SJSA1 (cell line): ENCODE results near the gene ZNF385A. TPM values are rescaled to one million over a fixed set of nuclear protein-coding genes. Genes with fewer than 3 reads are reported as not detected.

ENCODE experiments used
- DNase-seq, 2 experiments: peaks; one replicate each; pipeline ENCODE4 v3.0.0-alpha.2; 2015 to 2020; ENCODE audit warnings: low spot score in 2 of 2, low read depth in 1 of 2
- H3K27ac ChIP-seq: fragments of 250-450 bp; sonication (Bioruptor Pico); 2 replicates; pipeline ENCODE4 v1.5.1; 2020; ENCODE audit warnings: mild to moderate bottlenecking, moderate library complexity
- H3K27me3 ChIP-seq: fragments of 250-450 bp; sonication (Bioruptor Pico); replicated peaks from 2 replicates; pipeline ENCODE4 v1.5.1; 2020; ENCODE audit warnings: mild to moderate bottlenecking, moderate library complexity
- H3K36me3 ChIP-seq: fragments of 250-450 bp; sonication (Bioruptor Pico); 2 replicates; pipeline ENCODE4 v1.5.1; 2020; ENCODE audit warnings: mild to moderate bottlenecking
- H3K4me1 ChIP-seq: fragments of 250-450 bp; sonication (Bioruptor Pico); replicated peaks from 2 replicates; pipeline ENCODE4 v1.6.1; 2021; ENCODE audit warnings: mild to moderate bottlenecking
- H3K4me3 ChIP-seq: fragments of 250-450 bp; sonication (Bioruptor Pico); 2 replicates; pipeline ENCODE4 v1.5.1; 2020; ENCODE audit warnings: mild to moderate bottlenecking
- H3K9me3 ChIP-seq: fragments of 250-450 bp; sonication (Bioruptor Pico); replicated peaks from 2 replicates; pipeline ENCODE4 v1.5.1; 2020; ENCODE audit warnings: mild to moderate bottlenecking
- total RNA-seq: library from RNA; depleted of rRNA; stranded (reverse); fragments of >200 nt; shearing (Covaris generic); gene quantifications from 2 replicates; pipeline ENCODE4 v1.2.3, GENCODE V29; 2014

Gene ZNF385A
- total RNA-seq, 1 experiment from 2014 or later, result 0.42 TPM

DNA sequence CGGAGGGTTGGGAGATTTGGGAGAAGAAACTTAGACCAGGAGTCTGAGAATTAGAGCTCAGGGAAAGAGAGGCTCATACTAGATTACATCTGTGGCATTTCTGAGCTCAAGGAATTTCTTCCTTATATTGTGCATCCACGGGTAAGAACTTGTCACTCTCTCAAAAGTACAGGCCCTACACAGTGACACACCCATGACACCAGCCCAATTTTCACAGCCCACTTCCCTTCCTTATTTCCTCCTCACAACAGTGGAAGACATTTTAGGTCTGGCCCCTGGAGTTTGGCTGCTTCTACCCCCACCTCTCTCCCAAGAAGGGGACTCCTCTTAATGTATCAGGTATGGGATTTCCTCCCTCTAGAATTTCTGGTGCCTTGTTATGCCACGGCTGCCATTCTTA, 9.2 kb upstream of the ZNF385A start:
- Histone ChIP-seq H3K27ac (no peak overlapping the region), H3K36me3 (peaks cover 53% of the 10 kb centered on the region), H3K27me3 (no peaks in the 10 kb centered on the region), H3K4me3 (no peak overlapping the region), H3K9me3 (no peaks in the 10 kb centered on the region), H3K4me1 (no peaks in the 10 kb centered on the region)
- no peak for DNase-seq

DNA sequence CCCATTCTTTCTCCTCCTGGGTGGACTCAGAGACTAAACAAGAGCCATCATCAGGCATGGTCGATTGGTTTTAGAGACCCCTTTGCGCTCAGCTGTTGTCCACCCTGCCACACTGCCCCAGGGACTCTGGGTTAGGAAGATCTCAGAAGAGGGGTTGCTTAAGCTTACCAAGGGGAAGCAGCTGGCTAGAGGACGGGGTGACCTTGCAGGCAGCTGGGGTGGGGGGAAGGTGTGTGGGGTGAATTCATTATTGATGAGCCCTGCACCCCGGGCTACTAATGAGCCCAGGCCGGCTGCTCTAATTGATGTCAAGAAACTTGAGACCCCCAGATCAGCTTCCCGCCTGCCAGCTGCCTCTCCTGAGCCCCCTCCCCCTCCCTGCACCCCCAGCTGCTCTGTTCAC, 8.7 kb upstream of the ZNF385A start:
- Histone ChIP-seq H3K9me3 (no peaks in the 10 kb centered on the region), H3K4me3 (no peak overlapping the region), H3K36me3 (peaks cover 47% of the 10 kb centered on the region), H3K4me1 (no peaks in the 10 kb centered on the region), H3K27me3 (no peaks in the 10 kb centered on the region), H3K27ac (no peak overlapping the region)
- no peak for DNase-seq

DNA sequence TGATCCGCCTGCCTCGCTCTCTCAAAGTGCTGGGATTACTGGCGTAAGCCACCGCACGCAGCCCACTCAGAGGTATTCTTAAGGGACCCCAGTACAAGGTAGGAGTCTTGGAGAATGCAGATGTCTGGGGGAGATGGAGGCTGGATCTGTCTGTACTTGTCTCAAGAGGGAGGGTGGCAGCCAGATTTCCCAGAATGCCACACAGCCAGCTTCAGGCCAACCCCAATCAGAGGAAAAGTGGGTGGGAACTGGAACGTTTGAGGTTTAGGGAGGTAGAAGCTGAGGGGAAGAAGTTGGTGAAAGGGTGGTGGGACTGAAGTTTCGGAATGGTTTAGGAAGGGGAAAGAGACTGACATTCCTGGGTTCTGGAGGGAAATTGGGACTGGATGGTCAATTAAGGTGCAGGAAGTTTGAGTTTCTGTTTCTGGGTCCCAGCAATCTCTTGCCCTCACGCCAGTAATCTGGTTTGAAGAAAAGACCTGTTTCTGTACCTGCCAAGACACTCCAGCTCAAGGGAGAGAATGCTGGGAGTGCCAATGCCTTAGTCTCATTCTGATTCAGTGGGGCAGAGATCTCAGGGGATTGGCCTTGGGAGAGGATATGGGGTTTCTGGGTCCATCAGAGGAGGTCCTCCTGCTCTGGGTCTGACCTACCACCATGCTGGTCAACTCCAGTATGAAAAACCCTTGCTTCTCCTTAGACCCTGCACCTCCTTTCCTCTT, 8.1 kb upstream of the ZNF385A start:
- Histone ChIP-seq H3K27ac (no peak overlapping the region), H3K4me1 (0 out of 2 replicates have a peak, but pooled peaks cover under 1% of the 10 kb centered on the region), H3K9me3 (no peaks in the 10 kb centered on the region), H3K4me3 (no peak overlapping the region), H3K27me3 (no peaks in the 10 kb centered on the region), H3K36me3 (peaks cover 42% of the 10 kb centered on the region)
- DNase-seq, result no peak

DNA sequence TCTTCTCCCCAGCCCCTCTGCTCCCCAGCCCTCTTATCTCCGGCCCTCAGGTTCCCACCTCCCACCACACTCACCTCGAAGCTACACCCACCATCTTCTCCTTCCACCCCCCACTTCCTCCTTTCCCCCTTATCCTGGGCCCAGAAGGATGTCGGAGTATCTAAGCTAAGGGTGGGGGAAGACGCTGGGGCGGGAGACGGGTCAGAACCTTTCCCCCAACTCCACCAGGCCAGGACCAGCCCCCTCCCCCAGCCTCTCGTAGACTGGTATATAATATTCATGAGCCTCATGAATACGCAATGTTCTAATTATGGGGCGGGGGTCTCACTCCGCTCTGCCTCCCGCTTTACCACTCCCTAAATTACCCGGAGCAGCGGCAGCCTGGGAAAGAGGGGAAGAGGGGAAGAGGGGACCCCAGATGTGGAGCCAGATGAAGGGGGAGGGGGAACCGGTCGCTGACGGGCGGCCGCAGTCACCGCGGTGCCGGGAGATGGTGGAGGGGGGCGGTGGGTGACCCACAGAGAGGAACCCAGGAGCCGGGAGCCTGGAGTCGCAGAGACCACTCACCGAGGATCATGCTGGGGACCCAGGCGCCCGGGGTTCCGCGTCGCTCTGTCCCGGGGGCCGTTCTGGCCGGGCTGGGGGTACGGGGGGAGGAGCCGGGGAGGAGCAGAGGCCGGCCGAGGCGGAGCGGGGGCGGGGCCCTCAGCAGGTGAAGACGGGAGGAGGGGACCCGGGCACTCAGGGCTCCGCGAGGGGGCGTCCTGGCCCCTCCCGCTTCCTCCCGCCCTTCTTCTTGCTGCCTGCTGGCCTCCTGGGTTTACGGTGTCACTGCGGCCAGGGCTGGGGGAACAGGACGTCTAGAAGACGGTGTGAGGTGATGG, 6.4 kb upstream of the ZNF385A start:
- no peak overlapping the region for H3K27ac ChIP-seq
- peaks cover 24% of the 10 kb centered on the region for H3K36me3 ChIP-seq
- DNase-seq, result no peak
- no peak overlapping the region for H3K4me3 ChIP-seq
- no peaks in the 10 kb centered on the region for H3K9me3 ChIP-seq
- H3K4me1 ChIP-seq, result 0 out of 2 replicates have a peak, but pooled peaks cover 9% of the 10 kb centered on the region
- H3K27me3 ChIP-seq, result no peaks in the 10 kb centered on the region

DNA sequence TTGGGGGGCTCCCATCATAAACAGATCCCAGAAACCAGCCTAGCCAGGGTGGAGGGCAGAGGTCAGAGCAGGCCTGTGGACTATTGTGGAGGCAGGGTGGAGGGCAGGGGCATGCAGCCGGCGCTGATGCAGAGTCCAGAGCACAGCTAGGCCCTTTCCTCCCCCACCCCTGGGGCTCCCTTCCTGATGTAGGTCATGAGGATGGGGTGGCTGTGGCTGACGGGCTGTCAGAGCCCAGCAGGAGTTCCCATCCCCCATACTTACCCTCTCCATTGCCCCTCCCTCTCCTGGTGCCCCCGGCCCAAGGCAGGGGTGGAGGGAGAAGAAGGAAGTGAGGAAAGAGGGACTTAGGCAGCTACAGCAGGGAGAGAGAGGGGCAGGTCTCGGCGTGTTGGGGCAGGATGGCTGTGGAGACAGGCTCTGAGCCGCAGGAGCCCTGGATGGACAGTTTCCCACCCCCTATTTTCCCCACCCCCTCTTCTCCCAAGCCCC, 5.7 kb upstream of the ZNF385A start:
- no peak overlapping the region for H3K4me3 ChIP-seq
- no peak overlapping the region for H3K27ac ChIP-seq
- H3K9me3 ChIP-seq, result no peaks in the 10 kb centered on the region
- H3K36me3 ChIP-seq, result peaks cover 18% of the 10 kb centered on the region
- no peaks in the 10 kb centered on the region for H3K27me3 ChIP-seq
- no peak for DNase-seq
- 0 out of 2 replicates have a peak, but pooled peaks cover 9% of the 10 kb centered on the region for H3K4me1 ChIP-seq

DNA sequence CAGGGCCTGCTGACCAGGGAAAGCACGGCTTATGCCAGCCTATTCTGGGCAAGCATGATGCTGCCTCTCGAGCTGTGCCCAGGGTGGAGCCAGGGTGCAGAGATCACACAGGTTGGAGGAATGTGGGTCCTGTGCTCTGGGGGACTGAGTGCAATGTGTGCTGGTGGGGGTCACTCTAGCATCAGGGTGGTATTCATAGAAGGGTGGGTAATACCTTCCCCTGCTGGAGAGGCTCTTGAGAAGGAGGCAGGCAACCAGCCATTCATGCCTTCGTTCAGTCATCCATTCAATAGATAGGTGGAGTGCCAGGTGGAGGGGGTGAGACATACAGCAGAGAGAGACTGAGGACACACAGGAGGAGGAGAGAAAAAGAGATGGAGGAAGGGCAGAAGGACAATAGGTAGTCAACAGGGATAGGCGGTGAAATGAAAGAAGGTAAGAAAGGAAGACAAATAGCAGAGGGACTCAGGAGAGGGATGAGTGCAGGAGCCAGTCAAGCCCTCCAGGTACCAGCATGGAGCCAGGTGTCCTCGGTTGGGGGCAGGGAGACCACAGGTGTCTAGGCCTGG, 5.2 kb upstream of the ZNF385A start:
- Histone ChIP-seq H3K9me3 (no peaks in the 10 kb centered on the region), H3K4me3 (no peak overlapping the region), H3K27ac (no peak overlapping the region), H3K4me1 (peaks cover 10% of the 10 kb centered on the region), H3K27me3 (no peaks in the 10 kb centered on the region), H3K36me3 (peaks cover 12% of the 10 kb centered on the region)
- no peak for DNase-seq

DNA sequence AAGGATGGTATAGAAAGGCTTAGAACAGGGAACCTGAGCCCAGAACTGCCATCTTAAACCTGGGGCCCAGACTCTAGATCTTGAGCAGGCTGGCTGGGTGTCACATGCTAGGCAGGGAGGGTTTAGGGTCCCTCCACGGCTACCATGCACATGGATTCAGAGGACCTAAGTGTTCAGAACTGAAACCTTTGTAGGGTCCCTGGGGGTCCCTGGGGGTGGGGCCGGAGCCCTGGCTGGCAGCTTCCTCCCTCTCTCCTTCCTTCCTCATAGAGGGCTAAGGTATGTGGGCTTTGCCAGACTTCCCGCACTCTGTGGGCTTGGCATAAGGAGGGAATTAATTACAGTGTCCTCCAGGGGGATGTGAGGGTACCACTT, 4.6 kb upstream of the ZNF385A start:
- Histone ChIP-seq H3K27me3 (no peaks in the 10 kb centered on the region), H3K4me3 (no peak overlapping the region), H3K4me1 (peaks cover 15% of the 10 kb centered on the region), H3K9me3 (no peaks in the 10 kb centered on the region), H3K36me3 (peaks cover 7% of the 10 kb centered on the region), H3K27ac (no peak overlapping the region)
- DNase-seq, result no peak

DNA sequence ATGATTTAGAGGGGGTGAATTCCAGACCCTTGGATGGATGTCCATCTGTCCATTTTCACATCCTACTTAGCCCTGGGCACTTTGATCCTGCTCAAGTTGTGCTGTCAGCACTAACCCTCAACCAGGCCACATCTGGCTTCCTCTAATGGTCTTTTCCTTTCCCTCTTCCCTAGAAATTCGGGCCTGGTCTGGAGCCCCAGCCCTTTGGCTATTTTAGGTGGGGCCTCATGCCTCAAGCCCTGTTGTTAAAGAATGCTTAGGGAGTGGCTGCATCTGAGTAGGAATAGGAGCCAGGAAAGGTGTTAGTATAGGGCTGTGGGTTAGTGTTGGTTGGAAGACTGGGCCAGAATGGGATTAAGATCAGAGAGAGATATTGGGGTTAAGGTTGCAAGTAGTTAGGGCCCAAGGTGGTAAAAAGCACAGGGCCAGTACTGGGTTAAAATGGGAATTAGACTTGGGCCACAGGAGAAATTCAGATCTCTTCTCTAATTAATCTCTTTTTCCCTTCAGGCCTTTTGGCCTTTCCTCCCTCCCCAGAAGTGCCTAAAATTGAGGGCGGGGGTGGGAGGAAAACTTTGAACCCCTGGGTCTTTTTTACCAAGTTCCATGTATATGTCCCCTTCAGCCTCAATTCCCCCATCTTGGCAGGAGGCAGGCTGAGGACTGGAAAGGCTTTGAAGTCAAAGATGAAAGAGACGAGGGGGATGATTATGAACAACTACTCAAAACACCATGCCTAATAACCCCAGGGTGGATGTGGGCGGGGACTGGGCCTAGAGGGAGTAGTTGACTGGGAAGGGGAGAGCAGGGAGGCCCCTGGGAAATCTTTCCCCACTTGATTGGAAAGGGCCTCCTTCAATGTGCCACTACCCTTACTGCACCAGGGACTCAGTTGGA, 4.0 kb upstream of the ZNF385A start:
- Histone ChIP-seq H3K4me3 (no peak overlapping the region), H3K9me3 (no peaks in the 10 kb centered on the region), H3K27ac (no peak overlapping the region), H3K36me3 (peaks cover under 1% of the 10 kb centered on the region; the same call in 1 of the 2 replicates), H3K4me1 (peaks cover 18% of the 10 kb centered on the region), H3K27me3 (no peaks in the 10 kb centered on the region)
- DNase-seq, result no peak

DNA sequence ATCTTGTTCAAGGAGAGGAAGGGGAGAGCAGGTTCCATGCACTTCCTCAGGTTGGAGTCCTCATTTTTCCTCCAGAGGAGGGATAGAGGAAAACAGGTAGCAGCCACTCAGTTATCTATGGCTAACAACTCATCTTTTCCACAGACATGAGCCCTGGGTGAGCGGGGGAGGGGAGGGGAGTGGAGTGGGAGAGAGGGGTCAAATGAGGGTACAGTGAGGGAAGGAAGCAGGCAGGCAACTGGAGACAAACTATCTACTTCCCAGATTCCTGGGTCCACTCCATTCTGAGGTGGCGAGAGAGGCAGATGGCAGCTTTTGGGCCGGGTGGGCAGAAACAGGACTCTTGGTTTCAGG, 2.6 kb upstream of the ZNF385A start:
- no peaks in the 10 kb centered on the region for H3K27me3 ChIP-seq
- H3K9me3 ChIP-seq, result no peaks in the 10 kb centered on the region
- peaks cover 24% of the 10 kb centered on the region for H3K4me1 ChIP-seq
- H3K27ac ChIP-seq, result no peak overlapping the region
- DNase-seq, result no peak
- no peak overlapping the region for H3K4me3 ChIP-seq
- no peaks in the 10 kb centered on the region for H3K36me3 ChIP-seq

DNA sequence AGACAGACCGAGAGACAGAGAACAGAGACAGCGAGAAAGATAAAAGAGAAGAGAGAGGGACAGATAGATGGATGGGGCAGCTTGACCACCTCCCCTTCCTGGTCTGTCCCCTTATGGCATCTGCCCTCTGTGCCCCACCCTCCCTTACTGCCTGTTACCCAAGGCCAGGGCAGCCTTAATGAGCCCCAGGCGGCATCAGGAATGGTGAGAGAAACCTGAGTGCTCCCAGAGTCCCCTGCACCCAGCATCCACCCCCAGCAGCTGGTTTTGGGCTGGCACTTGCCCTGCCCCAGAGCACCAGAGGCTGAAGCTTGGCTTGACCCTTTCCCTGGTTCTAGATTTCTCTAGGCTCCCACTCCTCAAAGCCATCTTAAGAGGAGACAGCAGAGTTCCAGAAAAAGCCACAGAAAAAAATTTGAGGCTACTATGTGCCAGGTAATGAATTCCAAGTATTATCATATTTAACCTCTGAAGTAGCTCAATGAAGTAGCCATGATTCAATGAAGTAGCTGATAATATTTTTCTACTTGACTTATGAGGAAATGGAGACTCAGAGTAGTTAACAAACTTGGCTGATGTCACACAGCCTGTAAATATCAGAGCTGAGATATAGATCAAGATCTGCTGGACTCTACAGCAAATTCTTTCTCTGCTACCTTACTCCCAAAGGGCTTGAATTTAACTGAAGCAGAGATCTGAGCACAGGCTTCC, 2.0 kb upstream of the ZNF385A start:
- no peak for DNase-seq
- no peak overlapping the region for H3K4me3 ChIP-seq
- peaks cover 24% of the 10 kb centered on the region for H3K4me1 ChIP-seq
- no peaks in the 10 kb centered on the region for H3K27me3 ChIP-seq
- H3K36me3 ChIP-seq, result no peaks in the 10 kb centered on the region
- H3K9me3 ChIP-seq, result no peaks in the 10 kb centered on the region
- no peak overlapping the region for H3K27ac ChIP-seq

DNA sequence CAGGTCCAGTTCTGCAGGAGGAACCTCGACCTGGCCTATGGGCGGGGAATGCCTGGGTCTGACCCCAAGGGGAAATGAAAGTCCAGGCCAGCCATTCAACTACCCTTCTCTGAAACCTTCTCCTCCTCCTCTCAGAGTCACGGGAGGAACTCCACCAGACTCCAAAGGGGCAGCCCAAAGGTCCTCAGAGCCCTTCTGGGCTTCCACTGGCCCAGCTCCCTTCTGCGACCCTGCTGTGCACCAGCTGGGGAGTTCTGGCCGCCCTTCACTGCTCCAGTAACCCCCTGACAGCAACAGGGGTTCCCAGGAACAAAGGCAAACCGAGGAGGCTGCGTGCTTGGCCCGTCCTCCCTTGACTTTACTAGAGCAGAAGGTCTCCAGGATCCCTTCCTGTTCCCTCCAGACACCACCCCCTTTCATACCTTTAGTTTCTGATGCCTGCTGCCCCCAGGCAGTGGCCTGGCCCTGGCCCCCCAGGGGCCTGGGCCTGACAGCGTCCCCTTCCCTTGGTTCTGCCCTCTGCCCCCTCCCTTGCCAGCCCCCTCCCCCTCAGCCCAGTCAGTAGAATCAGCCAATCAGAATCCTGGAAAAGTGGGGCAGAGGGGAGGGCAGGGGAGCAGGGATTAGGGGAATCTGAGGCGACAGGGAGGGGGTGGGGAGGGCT, 850 bp upstream of the ZNF385A start:
- H3K9me3 ChIP-seq, result no peaks in the 10 kb centered on the region
- no peak for DNase-seq
- no peak overlapping the region for H3K27ac ChIP-seq
- no peaks in the 10 kb centered on the region for H3K36me3 ChIP-seq
- no peak overlapping the region for H3K4me3 ChIP-seq
- H3K27me3 ChIP-seq, result no peaks in the 10 kb centered on the region
- peaks cover 24% of the 10 kb centered on the region for H3K4me1 ChIP-seq

DNA sequence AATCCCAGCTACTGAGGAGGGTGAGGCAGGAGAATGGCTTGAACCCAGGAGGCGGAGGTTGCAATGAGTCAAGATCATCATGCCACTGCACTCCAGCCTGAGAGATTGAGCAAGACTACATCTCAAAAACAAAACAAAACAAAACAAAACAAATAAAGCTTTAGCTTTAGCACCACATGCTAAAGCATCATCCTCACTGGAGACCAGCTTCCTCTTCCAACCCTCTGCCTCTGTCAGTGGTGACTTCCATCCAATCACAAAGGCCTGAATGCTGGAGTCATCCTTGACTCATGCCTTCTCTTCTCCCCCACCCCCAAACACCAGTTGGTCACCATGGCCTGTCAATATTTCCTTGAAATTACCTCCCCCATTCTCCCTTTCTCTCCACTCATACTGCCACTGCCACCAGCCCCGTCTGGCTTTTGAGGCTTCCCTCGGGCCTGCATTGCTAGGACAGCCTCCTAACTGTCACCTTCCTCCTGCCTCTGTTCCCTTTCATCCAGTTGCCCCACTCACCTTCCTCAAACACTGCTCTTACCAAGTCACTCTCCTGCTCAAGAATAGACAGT, 1.4 kb downstream of the ZNF385A start:
- Histone ChIP-seq H3K36me3 (no peaks in the 10 kb centered on the region), H3K27ac (peak overlapping the region; percentile 46; the same call in 1 of the 2 replicates), H3K4me3 (no peak overlapping the region), H3K9me3 (no peaks in the 10 kb centered on the region), H3K27me3 (no peaks in the 10 kb centered on the region), H3K4me1 (peaks cover 29% of the 10 kb centered on the region)
- peak; percentile 71 to 78 for DNase-seq
